Calu3 (cell line): ENCODE results near the gene LRRC45. TPM values are rescaled to one million over a fixed set of nuclear protein-coding genes. Genes with fewer than 3 reads are reported as not detected.

Source experiments
- BruUV-seq: library from RNA; stranded (reverse); fragments of 400-500 nt; replicated peaks from 2 replicates; lab custom pipeline; 2021; lab: Mats Ljungman, UMichigan
- CTCF ChIA-PET: fragments of 300-600 bp; sonication (Branson Sonifier 250); formaldehyde crosslinking; loops from one replicate; lab custom pipeline; 2022; ENCODE audit warnings: antibody characterized with exemption; lab: Charles Lee
- DNase-seq: peaks from one replicate; pipeline ENCODE4 v3.0.0; 2022
- H3K27ac Mint-ChIP-seq: one replicate; pipeline ENCODE4 v1.8.0; 2022; ENCODE audit warnings: mixed read lengths; ENCODE audit not compliant: unreplicated experiment
- H3K27me3 Mint-ChIP-seq: one replicate; pipeline ENCODE4 v1.8.0; 2022; ENCODE audit warnings: mixed read lengths; ENCODE audit not compliant: unreplicated experiment
- H3K36me3 Mint-ChIP-seq: one replicate; pipeline ENCODE4 v1.8.0; 2022; ENCODE audit warnings: mild to moderate bottlenecking, moderate library complexity, mixed read lengths; ENCODE audit not compliant: insufficient read depth, unreplicated experiment
- H3K4me1 Mint-ChIP-seq: one replicate; pipeline ENCODE4 v1.8.0; 2022; ENCODE audit warnings: mild to moderate bottlenecking, low read depth, mixed read lengths; ENCODE audit not compliant: unreplicated experiment
- H3K4me3 Mint-ChIP-seq: one replicate; pipeline ENCODE4 v1.8.0; 2022; ENCODE audit warnings: mild to moderate bottlenecking, low read depth, moderate library complexity, mixed read lengths; ENCODE audit not compliant: unreplicated experiment
- H3K9me3 Mint-ChIP-seq: one replicate; pipeline ENCODE4 v1.8.0; 2022; ENCODE audit warnings: low read depth, mixed read lengths; ENCODE audit not compliant: unreplicated experiment
- intact Hi-C: fragments of 100-400 bp; cut with micrococcal nuclease; formaldehyde crosslinking; loops from one replicate; pipeline ENCODE4 v1.10.0; 2022; ENCODE audit not compliant: unreplicated experiment
- total RNA-seq: library from RNA; stranded (reverse); gene quantifications from 2 replicates; pipeline ENCODE4 v1.2.3, GENCODE V29; 2022
- TF ChIP-seq, protein P1 (sequence below): fragments of 200-600 bp; IDR thresholded peaks from one replicate; pipeline ENCODE4 v1.8.0; 2022; ENCODE audit warnings: antibody characterized with exemption; ENCODE audit not compliant: unreplicated experiment

The LRRC45 gene
- total RNA-seq, 1 experiment from 2014 or later: 32.6 TPM

DNA sequence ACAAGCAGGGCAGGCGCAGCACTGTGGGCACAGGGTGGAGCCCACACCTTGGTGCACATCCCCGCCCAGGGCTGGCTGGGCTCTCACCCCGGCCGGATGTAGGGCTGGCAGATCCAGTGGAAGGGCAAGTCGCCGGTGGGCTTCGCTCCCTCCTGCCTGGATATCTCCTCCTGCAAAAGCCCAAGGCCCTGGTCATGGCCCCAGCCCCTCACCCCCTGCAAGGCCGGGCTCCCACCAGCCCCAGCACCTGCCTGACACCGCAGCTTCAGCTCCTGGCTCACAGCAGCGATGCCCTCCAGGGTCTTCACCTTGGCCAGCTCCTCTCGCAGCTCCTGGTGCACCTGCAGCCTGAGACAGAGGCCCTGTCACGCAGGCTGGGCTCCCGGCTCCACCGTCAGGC is 37.5 kb downstream of the LRRC45 start:
- CTCF ChIA-PET: no interaction called here
- intact Hi-C loops: no loop called here
- H3K27me3 Mint-ChIP-seq: no peaks in the 10 kb centered on the region
- no peaks in the 10 kb centered on the region for H3K4me1 Mint-ChIP-seq
- no TSS peak for BruUV-seq
- H3K36me3 Mint-ChIP-seq: peaks cover 64% of the 10 kb centered on the region
- TF ChIP-seq, protein P1, sequence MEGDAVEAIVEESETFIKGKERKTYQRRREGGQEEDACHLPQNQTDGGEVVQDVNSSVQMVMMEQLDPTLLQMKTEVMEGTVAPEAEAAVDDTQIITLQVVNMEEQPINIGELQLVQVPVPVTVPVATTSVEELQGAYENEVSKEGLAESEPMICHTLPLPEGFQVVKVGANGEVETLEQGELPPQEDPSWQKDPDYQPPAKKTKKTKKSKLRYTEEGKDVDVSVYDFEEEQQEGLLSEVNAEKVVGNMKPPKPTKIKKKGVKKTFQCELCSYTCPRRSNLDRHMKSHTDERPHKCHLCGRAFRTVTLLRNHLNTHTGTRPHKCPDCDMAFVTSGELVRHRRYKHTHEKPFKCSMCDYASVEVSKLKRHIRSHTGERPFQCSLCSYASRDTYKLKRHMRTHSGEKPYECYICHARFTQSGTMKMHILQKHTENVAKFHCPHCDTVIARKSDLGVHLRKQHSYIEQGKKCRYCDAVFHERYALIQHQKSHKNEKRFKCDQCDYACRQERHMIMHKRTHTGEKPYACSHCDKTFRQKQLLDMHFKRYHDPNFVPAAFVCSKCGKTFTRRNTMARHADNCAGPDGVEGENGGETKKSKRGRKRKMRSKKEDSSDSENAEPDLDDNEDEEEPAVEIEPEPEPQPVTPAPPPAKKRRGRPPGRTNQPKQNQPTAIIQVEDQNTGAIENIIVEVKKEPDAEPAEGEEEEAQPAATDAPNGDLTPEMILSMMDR: no peak
- H3K27ac Mint-ChIP-seq: no peak overlapping the region
- no peaks in the 10 kb centered on the region for H3K9me3 Mint-ChIP-seq
- DNase-seq: no peak
- H3K4me3 Mint-ChIP-seq: no peak overlapping the region

DNA sequence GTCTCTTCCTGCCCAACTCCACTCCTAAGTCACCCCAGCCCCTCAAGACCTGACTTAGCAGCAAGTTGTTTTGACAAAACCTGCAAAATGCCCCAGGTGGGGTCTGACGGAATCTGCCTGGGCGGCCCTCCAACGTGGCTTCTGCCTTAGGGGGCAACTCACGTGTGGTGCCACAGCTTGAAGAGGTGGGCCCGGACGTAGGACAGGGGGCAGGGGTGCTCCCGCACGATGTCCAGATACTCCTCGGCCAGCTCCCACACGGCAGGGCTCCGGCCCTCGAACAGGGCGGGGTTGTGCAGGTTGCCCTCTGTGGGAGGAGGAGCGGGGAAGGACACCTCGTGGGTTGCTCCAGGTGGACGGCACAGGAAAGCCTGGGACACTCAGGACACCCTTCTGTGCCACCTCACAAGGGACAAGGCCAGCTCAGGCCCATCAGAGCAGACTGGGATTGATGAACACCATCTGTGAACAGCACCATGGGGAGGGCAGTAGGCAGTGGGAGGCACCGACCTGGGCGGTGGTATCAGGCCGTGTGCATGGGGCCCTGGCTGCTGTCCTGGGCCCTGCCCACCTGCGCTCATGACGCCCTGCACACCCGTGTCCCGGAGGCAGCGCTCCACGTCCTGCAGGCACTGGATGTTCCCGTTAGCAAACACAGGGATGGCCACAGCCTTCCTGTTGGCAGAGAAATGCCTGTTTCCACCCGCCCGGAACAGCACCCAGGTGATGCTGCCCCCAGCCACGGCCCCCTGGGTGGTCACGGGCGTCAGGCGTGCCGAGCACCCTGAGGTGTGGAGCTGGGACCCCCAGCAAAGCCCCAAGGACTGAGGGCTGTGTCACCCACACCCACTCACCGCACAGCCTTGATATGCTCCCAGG is 38.2 kb downstream of the LRRC45 start:
- no peak overlapping the region for H3K27ac Mint-ChIP-seq
- DNase-seq: no peak
- no peak overlapping the region for H3K4me3 Mint-ChIP-seq
- H3K4me1 Mint-ChIP-seq: no peaks in the 10 kb centered on the region
- no peaks in the 10 kb centered on the region for H3K27me3 Mint-ChIP-seq
- H3K36me3 Mint-ChIP-seq: peaks cover 64% of the 10 kb centered on the region
- CTCF ChIA-PET: no interaction called here
- intact Hi-C loops: no loop called here
- TF ChIP-seq, protein P1: no peak
- BruUV-seq: no TSS peak
- no peaks in the 10 kb centered on the region for H3K9me3 Mint-ChIP-seq

DNA sequence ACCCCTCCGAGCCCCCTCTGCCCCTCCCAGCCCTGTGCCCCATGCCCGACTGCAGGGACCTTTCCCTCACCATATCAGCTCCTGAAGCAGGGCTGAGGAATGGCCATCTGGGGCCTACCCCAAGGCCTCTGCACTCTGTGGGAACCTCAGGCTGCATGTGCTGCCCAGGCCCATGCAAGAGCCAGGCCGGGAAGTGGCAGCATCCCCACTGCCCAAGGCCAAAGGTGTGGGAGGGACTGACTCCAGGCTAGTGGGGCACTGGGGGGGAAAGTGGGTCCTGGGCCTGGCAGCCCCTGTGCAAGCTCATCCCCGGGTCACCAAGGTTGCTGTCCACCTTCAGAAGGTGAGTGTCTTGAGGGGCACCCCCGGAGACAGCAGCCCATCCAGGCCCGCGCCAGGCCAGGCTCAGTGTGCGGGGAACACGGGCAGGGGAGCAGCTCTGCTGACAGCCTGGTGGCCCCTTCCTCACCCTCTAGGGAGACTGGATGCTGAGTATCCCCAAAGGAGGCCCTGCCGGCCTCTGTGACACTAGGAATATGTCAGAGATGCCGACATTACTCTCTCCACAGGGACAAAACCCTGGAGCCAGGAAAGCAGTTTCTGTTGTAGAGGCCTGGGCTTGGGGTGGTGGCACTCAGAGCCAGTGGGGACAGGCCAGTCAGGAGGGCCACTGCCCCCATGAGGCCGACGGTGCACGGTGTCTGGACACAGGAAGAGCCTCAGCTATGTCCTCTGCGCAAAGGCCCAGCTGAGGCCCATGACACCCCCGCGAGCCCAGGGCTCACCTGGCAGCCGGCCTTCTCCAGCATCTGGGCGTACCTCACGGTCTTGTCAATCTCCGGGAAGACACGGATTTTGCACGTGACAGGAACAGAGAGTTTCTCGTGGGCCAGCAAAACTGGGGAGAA is 39.2 kb downstream of the LRRC45 start:
- H3K36me3 Mint-ChIP-seq: peaks cover 58% of the 10 kb centered on the region
- no peak overlapping the region for H3K4me3 Mint-ChIP-seq
- TF ChIP-seq, protein P1: no peak
- DNase-seq: no peak
- BruUV-seq: no TSS peak
- CTCF ChIA-PET: no interaction called here
- no peaks in the 10 kb centered on the region for H3K9me3 Mint-ChIP-seq
- intact Hi-C loops: no loop called here
- no peaks in the 10 kb centered on the region for H3K27me3 Mint-ChIP-seq
- H3K27ac Mint-ChIP-seq: no peak overlapping the region
- no peaks in the 10 kb centered on the region for H3K4me1 Mint-ChIP-seq

DNA sequence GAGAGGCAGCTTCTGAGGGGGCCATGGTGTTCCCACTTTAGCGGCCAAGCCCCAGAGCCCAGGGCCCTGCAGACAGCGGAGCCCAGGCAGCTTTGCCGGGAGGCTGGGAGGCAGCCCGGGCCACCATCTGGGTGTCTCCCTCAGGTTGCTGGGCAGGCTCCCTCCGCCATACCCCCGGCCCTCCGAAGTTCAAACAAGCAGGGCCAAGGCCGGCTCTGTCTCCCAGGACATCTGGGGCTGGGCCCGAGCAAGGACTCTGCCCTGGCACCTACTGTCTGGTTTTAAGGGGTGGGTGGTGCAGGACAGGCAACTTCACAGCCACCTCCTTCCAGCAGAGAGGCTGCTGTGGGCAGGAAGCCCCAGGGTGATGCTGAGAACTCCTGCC is 39.9 kb downstream of the LRRC45 start:
- no TSS peak for BruUV-seq
- CTCF ChIA-PET: no interaction called here
- TF ChIP-seq, protein P1: no peak
- Mint-ChIP-seq H3K9me3 (no peaks in the 10 kb centered on the region), H3K4me1 (no peaks in the 10 kb centered on the region), H3K36me3 (peaks cover 51% of the 10 kb centered on the region), H3K27ac (no peak overlapping the region), H3K27me3 (no peaks in the 10 kb centered on the region), H3K4me3 (no peak overlapping the region)
- DNase-seq: no peak
- intact Hi-C loops: no loop called here
